Neural cell (in vitro differentiated cells): ENCODE results near the gene PATZ1. TPM values are rescaled to one million over a fixed set of nuclear protein-coding genes. Genes with fewer than 3 reads are reported as not detected.
A peak's percentile ranks its signal among the peaks of the same experiment; 100 is the strongest.

Experiments used
- H2AFZ ChIP-seq: fragments of 200-600, 300-800 bp; sonication (generic), shearing (Covaris generic); 2 replicates; pipeline ENCODE4 v1.6.0; 2014; ENCODE audit warnings: low read depth, mild to moderate bottlenecking, antibody characterized with exemption, low read length, moderate library complexity
- H3F3A ChIP-seq: fragments of 200-600 bp; shearing (Covaris generic); 2 replicates; pipeline ENCODE4 v1.6.1; 2016; ENCODE audit warnings: mild to moderate bottlenecking, moderate library complexity, mixed read lengths, antibody characterized with exemption, low read length; ENCODE audit not compliant: insufficient read depth, poor library complexity, severe bottlenecking
- H3K27ac ChIP-seq: fragments of 200-600, 300-800 bp; sonication (generic), shearing (Covaris generic); 2 replicates; pipeline ENCODE4 v1.5.1; 2014; ENCODE audit warnings: mild to moderate bottlenecking, low read length, moderate library complexity
- H3K27me3 ChIP-seq: fragments of 300-800, 200-600 bp; sonication (generic), shearing (Covaris generic); 2 replicates; pipeline ENCODE4 v1.6.0; 2014; ENCODE audit warnings: mild to moderate bottlenecking, low read depth, low read length, moderate library complexity; ENCODE audit not compliant: insufficient read depth
- H3K36me3 ChIP-seq: fragments of 300-800, 200-600 bp; sonication (generic), shearing (Covaris generic); 2 replicates; pipeline ENCODE4 v1.5.1; 2014; ENCODE audit warnings: mild to moderate bottlenecking, antibody characterized with exemption, low read length, moderate library complexity; ENCODE audit not compliant: insufficient read depth
- H3K4me2 ChIP-seq: fragments of 300-800, 200-600 bp; sonication (generic), shearing (Covaris generic); 2 replicates; pipeline ENCODE4 v1.6.0; 2014; ENCODE audit warnings: mild to moderate bottlenecking, low read length
- H3K4me3 ChIP-seq: fragments of 300-800, 200-600 bp; sonication (generic), shearing (Covaris generic); 2 replicates; pipeline ENCODE4 v1.5.1; 2014; ENCODE audit warnings: mild to moderate bottlenecking, low read length, moderate library complexity
- H3K79me2 ChIP-seq: fragments of 200-600 bp; shearing (Covaris generic); replicated peaks from 2 replicates; pipeline ENCODE4 v1.6.0; 2014; ENCODE audit warnings: mild to moderate bottlenecking, low read length, moderate library complexity; ENCODE audit not compliant: insufficient read depth
- H3K9ac ChIP-seq: fragments of 300-800, 200-600 bp; sonication (generic), shearing (Covaris generic); 2 replicates; pipeline ENCODE4 v1.6.1; 2016; ENCODE audit warnings: mild to moderate bottlenecking, low read length, mixed read lengths
- H3K9me2 ChIP-seq: fragments of 200-600 bp; shearing (Covaris generic); 2 replicates; pipeline ENCODE4 v1.6.1; 2016; ENCODE audit warnings: mild to moderate bottlenecking, low read length, mixed read lengths; ENCODE audit not compliant: insufficient read depth
- H3K9me3 ChIP-seq: fragments of 200-600, 300-800 bp; sonication (generic), shearing (Covaris generic); 2 replicates; pipeline ENCODE4 v1.6.1; 2016; ENCODE audit warnings: mild to moderate bottlenecking, mixed run types, low read length, moderate library complexity, mixed read lengths
- H4K20me1 ChIP-seq: fragments of 200-600 bp; shearing (Covaris generic); 2 replicates; pipeline ENCODE4 v1.6.1; 2016; ENCODE audit warnings: mild to moderate bottlenecking, mixed run types; ENCODE audit not compliant: insufficient read depth
- CTCF ChIP-seq: fragments of 450-650 bp; IDR thresholded peaks from 2 replicates; pipeline ENCODE4 v1.5.1; 2014; ENCODE audit warnings: antibody characterized with exemption, mild to moderate bottlenecking, moderate library complexity; ENCODE audit not compliant: poor library complexity, severe bottlenecking
- EP300 ChIP-seq: fragments of 450-650 bp; conservative IDR thresholded peaks from 2 replicates; pipeline ENCODE4 v1.6.1; 2014; ENCODE audit warnings: antibody characterized with exemption, mild to moderate bottlenecking, moderate library complexity; ENCODE audit not compliant: poor library complexity, severe bottlenecking
- EZH2 ChIP-seq: fragments of 200-600, 300-800 bp; shearing (Covaris generic), sonication (generic); IDR thresholded peaks from 2 replicates; pipeline ENCODE4 v1.6.1; 2014; ENCODE audit warnings: antibody characterized with exemption, low read length, borderline replicate concordance, mild to moderate bottlenecking; ENCODE audit not compliant: insufficient read depth, poor library complexity, severe bottlenecking
- MXI1 ChIP-seq: fragments of 450-650 bp; conservative IDR thresholded peaks from 2 replicates; pipeline ENCODE4 v1.6.1; 2014; ENCODE audit warnings: antibody characterized with exemption, mild to moderate bottlenecking; ENCODE audit not compliant: poor library complexity, severe bottlenecking
- POLR2AphosphoS5 ChIP-seq: IDR thresholded peaks from 2 replicates; pipeline ENCODE4 v1.6.1; 2012
- RAD21 ChIP-seq: fragments of 450-650 bp; conservative IDR thresholded peaks from 2 replicates; pipeline ENCODE4 v1.6.1; 2014; ENCODE audit warnings: antibody characterized with exemption, mild to moderate bottlenecking, moderate library complexity
- SMC3 ChIP-seq: fragments of 450-650 bp; conservative IDR thresholded peaks from 2 replicates; pipeline ENCODE4 v1.6.1; 2014; ENCODE audit warnings: antibody characterized with exemption, mild to moderate bottlenecking, moderate library complexity; ENCODE audit not compliant: poor library complexity
- TAF1 ChIP-seq: IDR thresholded peaks from 2 replicates; pipeline ENCODE4 v1.6.1; 2012; ENCODE audit warnings: low read depth
- polyA plus RNA-seq: library from polyadenylated mRNA; depleted of rRNA; stranded (reverse); fragments of >200 nt; gene quantifications from 2 replicates; pipeline ENCODE4 v1.2.3, GENCODE V29; 2014
- TF ChIP-seq, protein P1 (sequence below): IDR thresholded peaks from 2 replicates; pipeline ENCODE4 v1.6.1; 2012; ENCODE audit warnings: borderline replicate concordance

PATZ1 gene
- polyA plus RNA-seq, 1 donor from 2014 or later, result 33.5 TPM

GRCh38 chr22:31343235-31344191, 2.6 kb downstream of the PATZ1 start:
- H3K27ac ChIP-seq, result peak overlapping the region; percentile 61
- no peaks in the 10 kb centered on the region for H3K27me3 ChIP-seq
- no peaks in the 10 kb centered on the region for H4K20me1 ChIP-seq
- TF ChIP-seq EP300 (no peak), TAF1 (peak; percentile 25)
- H3K4me2 ChIP-seq, result peak overlapping the region; percentile 89
- peak overlapping the region; percentile 91 for H3K4me3 ChIP-seq
- H3F3A ChIP-seq, result no peaks in the 10 kb centered on the region
- no peaks in the 10 kb centered on the region for H3K9me2 ChIP-seq
- peaks cover 53% of the 10 kb centered on the region for H3K79me2 ChIP-seq
- no peak overlapping the region for H2AFZ ChIP-seq
- peak overlapping the region; percentile 72 for H3K9ac ChIP-seq
- H3K9me3 ChIP-seq, result no peaks in the 10 kb centered on the region
- H3K36me3 ChIP-seq, result no peaks in the 10 kb centered on the region

DNA sequence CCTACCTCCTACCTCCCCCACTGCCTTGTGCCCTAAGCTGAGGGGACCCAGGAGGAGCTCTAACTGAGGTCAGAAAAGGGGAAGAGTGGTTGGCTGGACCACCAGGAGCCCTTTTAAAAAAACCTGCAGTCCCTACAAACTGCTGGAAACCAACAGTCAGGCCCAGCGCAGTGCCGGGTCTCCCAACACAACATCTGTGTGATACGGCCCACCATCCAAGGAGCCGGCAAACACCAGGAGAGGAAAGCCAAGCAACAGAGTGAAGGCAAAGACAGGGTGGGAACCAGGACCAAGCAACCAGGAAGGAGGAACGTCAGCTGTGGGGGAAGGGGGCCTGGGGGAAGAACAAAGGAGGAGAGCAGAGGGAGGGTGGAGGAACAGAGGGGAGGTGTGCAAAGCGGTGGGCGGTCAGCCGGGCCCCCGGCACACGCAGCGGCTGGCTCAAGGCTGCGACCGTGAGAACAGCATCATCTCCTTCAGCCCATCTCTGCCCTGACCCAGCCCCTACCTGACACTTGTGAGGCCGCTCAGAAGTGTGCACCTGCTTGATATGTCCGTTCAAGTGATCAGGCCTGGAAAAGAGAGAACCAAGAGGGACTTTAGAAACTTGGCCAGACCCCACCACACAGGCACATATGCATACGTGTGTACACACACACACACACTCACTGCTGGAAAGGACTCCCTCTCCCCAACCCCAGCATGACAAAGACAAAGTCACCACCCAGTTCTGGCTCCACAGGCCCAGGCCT, 3.6 kb downstream of the PATZ1 start:
- H3K79me2 ChIP-seq, result peaks cover 56% of the 10 kb centered on the region
- no peaks in the 10 kb centered on the region for H3K27me3 ChIP-seq
- H2AFZ ChIP-seq, result no peak overlapping the region
- H3K9me2 ChIP-seq, result no peaks in the 10 kb centered on the region
- no peak for TF ChIP-seq RAD21
- no peak for TF ChIP-seq TAF1
- TF ChIP-seq POLR2AphosphoS5, result peak; percentile 39
- no peak for TF ChIP-seq EZH2
- no peak for TF ChIP-seq SMC3
- TF ChIP-seq, protein P1, sequence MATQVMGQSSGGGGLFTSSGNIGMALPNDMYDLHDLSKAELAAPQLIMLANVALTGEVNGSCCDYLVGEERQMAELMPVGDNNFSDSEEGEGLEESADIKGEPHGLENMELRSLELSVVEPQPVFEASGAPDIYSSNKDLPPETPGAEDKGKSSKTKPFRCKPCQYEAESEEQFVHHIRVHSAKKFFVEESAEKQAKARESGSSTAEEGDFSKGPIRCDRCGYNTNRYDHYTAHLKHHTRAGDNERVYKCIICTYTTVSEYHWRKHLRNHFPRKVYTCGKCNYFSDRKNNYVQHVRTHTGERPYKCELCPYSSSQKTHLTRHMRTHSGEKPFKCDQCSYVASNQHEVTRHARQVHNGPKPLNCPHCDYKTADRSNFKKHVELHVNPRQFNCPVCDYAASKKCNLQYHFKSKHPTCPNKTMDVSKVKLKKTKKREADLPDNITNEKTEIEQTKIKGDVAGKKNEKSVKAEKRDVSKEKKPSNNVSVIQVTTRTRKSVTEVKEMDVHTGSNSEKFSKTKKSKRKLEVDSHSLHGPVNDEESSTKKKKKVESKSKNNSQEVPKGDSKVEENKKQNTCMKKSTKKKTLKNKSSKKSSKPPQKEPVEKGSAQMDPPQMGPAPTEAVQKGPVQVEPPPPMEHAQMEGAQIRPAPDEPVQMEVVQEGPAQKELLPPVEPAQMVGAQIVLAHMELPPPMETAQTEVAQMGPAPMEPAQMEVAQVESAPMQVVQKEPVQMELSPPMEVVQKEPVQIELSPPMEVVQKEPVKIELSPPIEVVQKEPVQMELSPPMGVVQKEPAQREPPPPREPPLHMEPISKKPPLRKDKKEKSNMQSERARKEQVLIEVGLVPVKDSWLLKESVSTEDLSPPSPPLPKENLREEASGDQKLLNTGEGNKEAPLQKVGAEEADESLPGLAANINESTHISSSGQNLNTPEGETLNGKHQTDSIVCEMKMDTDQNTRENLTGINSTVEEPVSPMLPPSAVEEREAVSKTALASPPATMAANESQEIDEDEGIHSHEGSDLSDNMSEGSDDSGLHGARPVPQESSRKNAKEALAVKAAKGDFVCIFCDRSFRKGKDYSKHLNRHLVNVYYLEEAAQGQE, result no peak
- no peak for TF ChIP-seq CTCF
- TF ChIP-seq MXI1, result no peak
- peak; percentile 10 for TF ChIP-seq EP300
- peak overlapping the region; percentile 89 for H3K4me2 ChIP-seq
- H4K20me1 ChIP-seq, result no peaks in the 10 kb centered on the region
- no peaks in the 10 kb centered on the region for H3K9me3 ChIP-seq
- H3F3A ChIP-seq, result no peaks in the 10 kb centered on the region
- H3K9ac ChIP-seq, result peak overlapping the region; percentile 72
- H3K27ac ChIP-seq, result peak overlapping the region; percentile 61
- H3K4me3 ChIP-seq, result peak overlapping the region; percentile 91
- no peaks in the 10 kb centered on the region for H3K36me3 ChIP-seq
